Measurements from ENCODE around the gene ST3GAL4. TPM values are rescaled to one million over a fixed set of nuclear protein-coding genes. Genes with fewer than 3 reads are reported as not detected.
"Not testable (repeated sequence)": the region's sequence is repeated elsewhere in the genome, so short reads cannot be mapped to it uniquely, and the experiment has no call there.

Gene ST3GAL4
- total RNA-seq, 1 donor from 2014 or later, result 46.4 TPM

DNA sequence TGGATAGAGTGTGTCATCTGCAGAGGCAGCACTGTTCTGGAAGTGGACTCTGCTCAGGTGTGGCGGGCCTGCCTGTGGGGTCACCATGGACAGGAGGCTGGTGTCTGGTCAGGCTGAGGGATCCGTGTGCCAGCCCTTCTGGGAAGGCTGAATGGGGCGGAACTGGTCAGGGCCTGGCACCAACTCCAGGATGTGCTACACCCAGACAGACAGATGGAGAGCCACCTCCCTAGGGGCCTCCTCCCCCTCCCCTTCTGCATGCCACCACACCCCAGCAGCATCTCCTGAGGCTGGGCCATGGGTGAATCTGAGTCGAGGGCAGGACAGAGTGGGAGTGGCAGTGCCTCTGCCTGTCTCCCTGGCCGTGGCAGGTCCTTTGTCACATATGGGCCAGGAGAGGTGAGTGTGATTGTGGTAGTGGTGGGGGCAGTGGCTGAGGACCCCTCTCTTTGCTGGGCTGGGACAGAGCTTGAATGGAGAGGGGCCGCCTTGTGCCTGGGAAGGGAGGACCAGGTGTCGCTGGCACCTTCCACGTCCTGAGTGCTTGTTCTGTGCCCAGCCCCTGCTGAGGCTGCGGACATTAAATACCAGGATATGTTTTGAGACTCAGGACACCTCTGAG, 29.1 kb downstream of the ST3GAL4 start:
- peak; percentile 43 for DNase-seq (ENCODE audit: low spot score)

DNA sequence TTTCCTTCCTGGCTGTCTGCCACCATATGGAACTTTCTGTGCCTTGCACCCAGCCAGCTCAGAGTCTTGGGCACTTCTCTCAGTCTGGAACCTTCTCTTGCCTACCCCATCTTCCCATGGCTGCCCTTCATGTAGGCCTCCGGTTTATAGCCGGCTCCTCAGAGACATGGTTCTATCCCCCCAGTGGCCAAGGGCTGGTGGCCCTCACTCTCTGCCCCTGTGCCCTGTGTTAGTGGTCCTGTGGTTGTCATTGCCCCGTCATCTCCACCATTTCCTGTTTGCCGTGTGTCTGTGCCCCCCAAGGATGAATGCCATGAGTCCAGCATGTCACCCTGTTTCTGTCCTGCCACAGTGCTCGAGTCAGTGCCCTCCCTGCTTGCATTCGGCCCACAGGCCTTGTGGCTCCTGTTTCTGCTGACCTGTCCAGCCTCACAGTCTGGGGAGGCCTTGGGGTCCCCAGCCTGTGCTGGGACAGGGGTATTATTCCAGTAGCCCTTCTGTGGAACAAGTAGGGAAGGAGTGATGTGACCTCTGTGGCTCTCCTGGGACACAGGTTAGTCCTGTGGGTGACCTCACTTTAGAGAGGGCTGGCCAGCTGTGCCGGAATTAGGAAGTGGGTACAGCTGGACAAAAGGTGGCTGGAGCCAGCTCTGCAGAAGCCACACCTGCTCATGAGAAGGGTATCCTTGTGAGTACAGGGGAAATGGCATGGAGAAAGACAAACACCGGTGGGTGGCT, 30.7 kb downstream of the ST3GAL4 start:
- DNase-seq (ENCODE audit: low spot score), result peak; percentile 40

- peak; percentile 63 for DNase-seq (ENCODE audit: low spot score)
These were observed 31.2 kb downstream of the ST3GAL4 start for GRCh38 chr11:126386729-126387071.

DNA sequence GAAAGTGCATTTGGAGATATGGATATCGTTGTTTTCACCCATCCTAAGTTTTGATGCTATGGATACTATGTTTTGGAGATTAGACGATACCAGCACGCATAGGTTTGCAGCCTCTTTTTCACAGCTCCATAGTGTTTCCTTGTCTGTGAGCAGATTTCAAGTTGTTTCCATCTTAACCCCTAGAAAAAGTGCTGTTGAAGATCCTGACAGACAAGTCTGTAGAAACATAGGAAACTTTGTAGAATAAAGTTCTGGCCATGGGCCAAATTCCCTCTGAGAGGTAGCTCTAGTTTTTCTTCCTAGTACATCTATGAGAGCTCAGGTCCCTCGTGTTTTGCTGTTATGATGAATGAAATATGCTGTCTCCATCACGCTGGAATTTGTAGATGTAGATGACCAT, 32.4 kb downstream of the ST3GAL4 start:
- DNase-seq (ENCODE audit: low spot score), result peak; percentile 46

DNA sequence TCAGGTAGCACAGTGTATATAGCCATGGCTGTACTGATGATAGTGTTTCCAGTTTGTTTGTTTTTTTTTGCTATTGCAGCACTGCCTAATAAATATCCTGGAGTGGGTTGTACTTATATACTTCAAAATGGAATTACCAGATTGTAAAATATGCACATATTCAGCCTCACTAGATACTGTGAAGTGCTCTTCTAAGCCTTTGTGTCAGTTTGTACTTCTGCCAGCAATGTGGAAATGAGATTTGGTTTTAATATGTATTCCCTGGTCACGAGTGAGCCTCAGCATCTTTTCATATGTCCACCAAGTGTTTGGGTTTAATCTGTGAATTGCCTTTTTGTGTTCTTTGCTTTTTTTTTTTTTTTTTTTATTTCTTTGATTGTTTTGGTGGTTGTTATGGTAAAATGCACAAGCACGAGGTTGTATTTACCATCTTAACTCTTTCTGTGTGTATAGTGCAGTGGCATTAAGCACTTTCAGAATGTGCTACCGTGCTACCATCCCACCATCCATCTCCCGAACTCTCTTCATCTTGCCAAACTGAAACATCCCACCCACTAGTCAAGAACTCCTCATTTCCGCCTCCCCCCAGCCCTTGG, 34.9 kb downstream of the ST3GAL4 start:
- DNase-seq (ENCODE audit: low spot score), result no peak

DNA sequence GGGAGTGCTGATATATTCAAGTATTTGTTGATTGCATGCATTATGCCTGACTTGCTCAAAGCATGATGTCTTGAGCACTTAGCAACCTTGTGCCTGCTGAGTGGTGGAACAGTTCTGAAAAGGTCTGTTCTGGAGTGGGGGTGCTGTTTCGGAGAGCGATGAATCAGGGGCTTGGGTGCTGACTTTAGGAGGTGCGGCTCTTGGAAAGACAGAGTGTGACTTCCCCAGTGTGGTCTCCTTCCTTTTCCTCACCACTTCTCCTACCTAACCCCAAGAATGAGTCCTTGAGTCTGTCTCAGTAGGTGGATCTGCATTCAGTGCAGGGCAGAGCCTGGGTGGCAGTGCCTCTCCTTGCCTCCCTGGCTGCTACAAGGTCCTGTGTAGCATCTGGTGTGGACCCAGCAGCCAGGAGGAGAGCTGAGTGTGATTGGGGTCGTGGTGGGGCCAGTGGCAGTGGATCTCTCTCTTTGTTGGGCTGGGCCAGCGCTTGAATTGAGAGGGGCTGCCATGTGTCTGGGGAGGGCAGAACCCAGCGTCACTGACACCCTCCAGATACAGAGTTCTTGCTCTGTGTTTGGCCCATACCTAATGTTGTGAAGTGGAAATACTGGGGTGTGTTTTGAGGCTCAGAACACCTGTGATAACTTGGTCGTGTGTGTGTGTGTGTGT, 35.9 kb downstream of the ST3GAL4 start:
- no peak for DNase-seq (ENCODE audit: low spot score)

DNA sequence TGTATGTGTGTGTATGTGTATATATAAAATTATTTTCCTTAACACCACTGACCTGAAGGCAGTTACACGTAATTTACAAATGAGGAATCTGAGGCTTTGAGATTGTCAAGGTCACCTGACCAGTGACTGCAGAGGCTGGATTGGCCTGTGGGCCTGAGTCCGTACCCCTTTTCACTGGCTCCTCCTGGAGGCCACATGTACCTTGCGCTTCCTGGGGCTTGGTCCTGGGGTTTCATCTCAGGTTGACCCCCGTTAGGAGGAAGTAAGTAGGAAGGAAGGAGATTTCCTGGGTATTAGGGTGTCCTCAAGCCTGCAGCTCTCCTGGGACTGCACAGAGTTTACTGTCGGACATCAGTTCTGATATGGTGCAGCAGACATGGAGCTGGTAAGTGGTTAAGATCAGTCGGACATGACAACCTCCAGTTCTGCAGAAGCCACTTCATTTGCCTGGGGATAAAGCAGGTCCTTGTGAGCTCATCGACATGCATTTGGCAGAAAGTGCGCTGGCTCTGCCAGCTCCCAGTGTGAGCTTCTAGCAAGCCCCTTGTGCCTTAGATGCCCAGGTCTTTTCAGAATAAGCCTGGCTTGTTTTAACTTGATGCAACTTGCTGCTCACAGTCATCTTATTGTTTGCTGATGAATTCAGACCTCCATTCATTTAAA, 36.6 kb downstream of the ST3GAL4 start:
- DNase-seq (ENCODE audit: low spot score), result no peak

- no peak for DNase-seq (ENCODE audit: low spot score)
These were observed 37.1 kb downstream of the ST3GAL4 start for GRCh38 chr11:126392633-126393013.

DNA sequence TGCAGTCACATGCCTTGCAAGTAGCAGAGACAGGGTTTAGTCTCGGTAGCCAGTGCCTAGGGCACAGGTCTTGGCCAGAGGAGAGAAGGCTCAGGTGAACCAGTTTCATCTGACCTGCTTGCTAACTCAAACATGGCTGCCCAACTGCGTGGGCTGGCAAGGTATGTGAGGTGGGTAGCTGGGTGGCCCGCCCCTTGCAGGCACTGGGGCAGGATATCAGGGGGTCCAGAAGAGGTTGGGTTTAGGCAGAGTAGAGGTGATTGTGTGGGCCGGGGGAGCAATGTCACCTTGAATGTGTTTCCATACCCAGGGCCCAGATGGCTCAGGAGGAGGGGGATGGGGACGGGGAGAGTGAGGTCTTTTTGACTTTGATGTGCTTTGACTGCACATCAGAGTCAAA, 37.7 kb downstream of the ST3GAL4 start:
- DNase-seq (ENCODE audit: low spot score), result no peak

DNA sequence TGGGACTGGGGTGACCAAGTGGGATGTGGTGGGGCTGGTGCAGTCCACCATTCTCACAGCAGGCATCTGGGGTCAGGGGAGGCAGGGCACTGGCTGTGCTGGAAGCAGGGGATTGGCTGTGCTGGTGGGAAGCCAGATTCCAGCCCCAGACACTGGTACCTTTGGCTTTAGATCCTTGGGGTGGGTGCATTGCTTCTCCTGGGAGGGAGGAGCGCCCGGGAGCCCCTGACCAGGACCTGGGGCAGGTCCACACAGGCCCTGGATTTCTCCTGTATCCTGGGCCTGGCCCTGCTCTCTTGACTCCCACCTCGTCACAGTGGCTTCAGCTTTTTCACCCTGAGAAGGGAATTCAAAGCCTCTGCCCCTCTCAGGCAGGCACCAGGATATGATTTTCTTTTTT, 38.5 kb downstream of the ST3GAL4 start:
- DNase-seq (ENCODE audit: low spot score), result no peak

GRCh38 chr11:126394634-126395072, 39.2 kb downstream of the ST3GAL4 start:
- DNase-seq (ENCODE audit: low spot score), result not testable (repeated sequence)

- DNase-seq (ENCODE audit: low spot score), result peak; percentile 41
These were observed 40.3 kb downstream of the ST3GAL4 start for GRCh38 chr11:126395784-126396183.

DNA sequence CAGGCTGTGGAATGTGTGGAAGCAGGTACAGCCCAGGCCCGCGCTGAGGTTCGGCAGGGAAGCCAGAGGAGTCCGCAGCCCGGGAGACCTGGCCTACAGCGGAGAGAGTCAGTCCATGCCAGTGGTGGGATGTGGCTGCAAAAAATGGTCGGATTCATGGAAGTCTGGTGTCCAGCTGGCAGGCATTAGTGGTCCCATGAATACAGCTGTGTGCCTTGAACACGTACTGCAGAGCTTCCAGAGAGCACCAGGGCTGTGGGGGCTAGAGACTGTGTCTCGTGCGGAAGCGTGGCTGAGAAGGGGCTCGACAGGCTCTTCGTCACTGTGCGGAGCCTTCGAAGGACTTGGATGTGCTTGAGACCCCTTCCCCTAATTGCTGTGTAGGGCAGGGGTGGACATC, 40.8 kb downstream of the ST3GAL4 start:
- not testable (repeated sequence) for DNase-seq (ENCODE audit: low spot score)

GRCh38 chr11:126396965-126397364, 41.5 kb downstream of the ST3GAL4 start:
- no peak for DNase-seq (ENCODE audit: low spot score)

- DNase-seq (ENCODE audit: low spot score), result no peak
These were observed 42.8 kb downstream of the ST3GAL4 start for GRCh38 chr11:126398296-126398695.

GRCh38 chr11:126398721-126399120, 43.2 kb downstream of the ST3GAL4 start:
- DNase-seq (ENCODE audit: low spot score), result no peak

- DNase-seq (ENCODE audit: low spot score), result no peak
These were observed 44.5 kb downstream of the ST3GAL4 start for GRCh38 chr11:126400019-126400418.

GRCh38 chr11:126400479-126400878, 45.0 kb downstream of the ST3GAL4 start:
- DNase-seq (ENCODE audit: low spot score), result no peak

DNA sequence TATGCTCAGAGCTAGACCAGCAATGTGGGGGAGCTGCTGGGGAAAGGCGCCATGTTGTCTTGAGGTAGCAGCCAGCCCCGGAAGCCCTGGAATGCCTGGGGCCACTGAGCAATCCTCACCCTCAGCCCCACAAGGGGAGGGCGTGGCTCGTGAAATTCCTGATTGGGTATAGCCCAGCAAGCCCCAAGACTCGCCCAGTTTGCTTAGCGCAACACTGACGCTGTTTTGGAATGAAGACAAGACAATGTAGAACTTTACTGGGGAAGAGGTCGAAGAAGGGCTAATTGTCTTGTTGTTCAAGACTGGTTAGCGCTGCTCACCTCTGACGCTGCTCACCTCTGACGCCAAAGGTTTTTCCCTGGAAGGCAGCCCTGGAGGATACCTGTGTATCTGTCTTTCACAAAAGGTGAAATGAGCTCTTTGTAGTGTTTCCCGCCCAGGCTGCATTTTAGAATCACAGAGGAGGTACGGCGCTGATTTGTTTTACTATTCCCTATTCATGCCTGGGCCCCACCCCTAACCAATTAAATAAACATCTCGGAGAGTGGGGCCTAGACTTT, 47.6 kb downstream of the ST3GAL4 start:
- peak; percentile 71 for DNase-seq (ENCODE audit: low spot score)

GRCh38 chr11:126403658-126404057, 48.2 kb downstream of the ST3GAL4 start:
- no peak for DNase-seq (ENCODE audit: low spot score)

DNA sequence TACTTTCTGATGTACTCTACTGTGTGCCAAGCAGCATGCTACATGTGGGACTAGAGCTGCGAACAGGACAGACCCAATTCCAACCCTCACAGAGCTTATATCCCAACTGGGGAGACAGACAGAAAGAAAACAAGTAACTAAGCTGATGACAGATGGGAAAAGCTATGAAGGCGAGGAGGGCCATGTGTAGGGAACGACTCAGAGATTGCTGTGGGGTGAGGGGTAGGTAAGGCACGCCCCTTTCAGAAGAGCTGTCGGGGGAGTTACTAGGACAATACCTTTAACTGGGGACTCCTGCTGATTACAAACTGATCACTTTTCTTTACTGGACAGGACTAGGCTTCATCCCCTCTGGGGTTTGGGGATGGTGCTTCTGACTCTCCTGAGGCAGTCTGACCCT, 48.9 kb downstream of the ST3GAL4 start:
- DNase-seq (ENCODE audit: low spot score), result no peak

- peak; percentile 67 for DNase-seq (ENCODE audit: low spot score)
These were observed 49.9 kb downstream of the ST3GAL4 start for GRCh38 chr11:126405374-126405773.
